Progenitor cell of endocrine pancreas (in vitro differentiated cells): ENCODE data around the gene COL23A1. TPM values are rescaled to one million over a fixed set of nuclear protein-coding genes. Genes with fewer than 3 reads are reported as not detected.

Experiments used
- DNase-seq: peaks from one replicate; pipeline ENCODE4 v3.0.0; 2021; ENCODE audit warnings: low spot score; ENCODE audit not compliant: unreplicated experiment
- H3K27ac Mint-ChIP-seq: 2 replicates; pipeline ENCODE4 v1.8.0; 2021; ENCODE audit warnings: mild to moderate bottlenecking, moderate library complexity, mixed read lengths
- H3K27me3 Mint-ChIP-seq: 2 replicates; pipeline ENCODE4 v1.8.0; 2021; ENCODE audit warnings: mixed read lengths
- H3K36me3 Mint-ChIP-seq: 2 replicates; pipeline ENCODE4 v1.8.0; 2022; ENCODE audit warnings: mixed read lengths; ENCODE audit not compliant: insufficient read depth
- H3K4me1 Mint-ChIP-seq: 2 replicates; pipeline ENCODE4 v1.8.0; 2021; ENCODE audit warnings: low read depth, mixed read lengths
- H3K4me3 Mint-ChIP-seq: 2 replicates; pipeline ENCODE4 v1.8.0; 2021; ENCODE audit warnings: low read depth, mild to moderate bottlenecking, moderate library complexity, mixed read lengths
- H3K9me3 Mint-ChIP-seq: 2 replicates; pipeline ENCODE4 v1.8.0; 2021; ENCODE audit warnings: low read depth, mixed read lengths
- total RNA-seq: library from RNA; stranded (reverse); gene quantifications from 2 replicates; pipeline ENCODE4 v1.2.1, GENCODE V29; 2021
- TF ChIP-seq, protein P1 (sequence below): fragments of 200-600 bp; sonication (generic); IDR thresholded peaks from one replicate; pipeline ENCODE4 v1.5.0; 2021; ENCODE audit warnings: antibody characterized with exemption, mild to moderate bottlenecking; ENCODE audit not compliant: unreplicated experiment

COL23A1 gene
- total RNA-seq, 1 donor from 2014 or later: 0.36 TPM

- H3K9me3 Mint-ChIP-seq: peaks cover 5% of the 10 kb centered on the region
- TF ChIP-seq, protein P1, sequence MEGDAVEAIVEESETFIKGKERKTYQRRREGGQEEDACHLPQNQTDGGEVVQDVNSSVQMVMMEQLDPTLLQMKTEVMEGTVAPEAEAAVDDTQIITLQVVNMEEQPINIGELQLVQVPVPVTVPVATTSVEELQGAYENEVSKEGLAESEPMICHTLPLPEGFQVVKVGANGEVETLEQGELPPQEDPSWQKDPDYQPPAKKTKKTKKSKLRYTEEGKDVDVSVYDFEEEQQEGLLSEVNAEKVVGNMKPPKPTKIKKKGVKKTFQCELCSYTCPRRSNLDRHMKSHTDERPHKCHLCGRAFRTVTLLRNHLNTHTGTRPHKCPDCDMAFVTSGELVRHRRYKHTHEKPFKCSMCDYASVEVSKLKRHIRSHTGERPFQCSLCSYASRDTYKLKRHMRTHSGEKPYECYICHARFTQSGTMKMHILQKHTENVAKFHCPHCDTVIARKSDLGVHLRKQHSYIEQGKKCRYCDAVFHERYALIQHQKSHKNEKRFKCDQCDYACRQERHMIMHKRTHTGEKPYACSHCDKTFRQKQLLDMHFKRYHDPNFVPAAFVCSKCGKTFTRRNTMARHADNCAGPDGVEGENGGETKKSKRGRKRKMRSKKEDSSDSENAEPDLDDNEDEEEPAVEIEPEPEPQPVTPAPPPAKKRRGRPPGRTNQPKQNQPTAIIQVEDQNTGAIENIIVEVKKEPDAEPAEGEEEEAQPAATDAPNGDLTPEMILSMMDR: no peak
- DNase-seq: no peak
- H3K4me1 Mint-ChIP-seq: peaks cover 4% of the 10 kb centered on the region
- H3K27ac Mint-ChIP-seq: no peak overlapping the region
- H3K27me3 Mint-ChIP-seq: peaks cover 39% of the 10 kb centered on the region
- no peaks in the 10 kb centered on the region for H3K36me3 Mint-ChIP-seq
- no peak overlapping the region for H3K4me3 Mint-ChIP-seq
These were observed 161.6 kb downstream of the COL23A1 start for GRCh38 chr5:178428341-178429155.

- Mint-ChIP-seq H3K27me3 (peaks cover 39% of the 10 kb centered on the region), H3K36me3 (no peaks in the 10 kb centered on the region), H3K4me3 (no peak overlapping the region), H3K27ac (no peak overlapping the region), H3K4me1 (peaks cover 4% of the 10 kb centered on the region), H3K9me3 (peaks cover 5% of the 10 kb centered on the region)
- TF ChIP-seq, protein P1: no peak
- no peak for DNase-seq
These were observed 162.5 kb downstream of the COL23A1 start for GRCh38 chr5:178427576-178428197.

GRCh38 chr5:178426326-178427130, 163.7 kb downstream of the COL23A1 start:
- H3K4me1 Mint-ChIP-seq: peaks cover 7% of the 10 kb centered on the region
- TF ChIP-seq, protein P1: no peak
- H3K4me3 Mint-ChIP-seq: no peak overlapping the region
- peaks cover 37% of the 10 kb centered on the region for H3K27me3 Mint-ChIP-seq
- DNase-seq: no peak
- peaks cover 4% of the 10 kb centered on the region for H3K9me3 Mint-ChIP-seq
- no peaks in the 10 kb centered on the region for H3K36me3 Mint-ChIP-seq
- H3K27ac Mint-ChIP-seq: no peak overlapping the region

- H3K27me3 Mint-ChIP-seq: peaks cover 31% of the 10 kb centered on the region
- H3K4me3 Mint-ChIP-seq: no peak overlapping the region
- H3K27ac Mint-ChIP-seq: no peak overlapping the region
- peaks cover 7% of the 10 kb centered on the region for H3K4me1 Mint-ChIP-seq
- H3K36me3 Mint-ChIP-seq: no peaks in the 10 kb centered on the region
- TF ChIP-seq, protein P1: no peak
- DNase-seq: no peak
- no peaks in the 10 kb centered on the region for H3K9me3 Mint-ChIP-seq
These were observed 164.5 kb downstream of the COL23A1 start for GRCh38 chr5:178425621-178426068.

DNA sequence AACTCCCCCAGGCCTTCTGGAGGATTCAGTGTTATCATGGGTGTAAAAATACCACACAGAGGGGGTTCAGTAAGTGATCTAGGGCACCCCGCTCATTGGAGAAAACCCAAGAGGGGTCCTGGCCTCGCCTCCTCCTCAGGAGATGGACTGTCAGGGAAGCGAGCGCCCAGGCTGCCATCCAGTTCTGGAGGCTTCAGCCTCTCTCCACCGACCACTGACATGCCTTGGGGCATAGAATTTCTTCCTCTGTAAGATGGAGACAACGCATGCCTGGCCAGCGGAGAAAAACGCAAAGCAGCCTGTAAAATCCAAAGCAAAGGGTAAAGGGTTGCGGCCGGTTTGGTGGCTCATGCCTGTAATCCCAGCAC, 165.4 kb downstream of the COL23A1 start:
- H3K27ac Mint-ChIP-seq: no peak overlapping the region

More for the DNA sequence above, 165.4 kb downstream of the COL23A1 start:
- H3K9me3 Mint-ChIP-seq: no peaks in the 10 kb centered on the region
- TF ChIP-seq, protein P1: no peak
- peaks cover 7% of the 10 kb centered on the region for H3K4me1 Mint-ChIP-seq
- H3K36me3 Mint-ChIP-seq: no peaks in the 10 kb centered on the region
- H3K4me3 Mint-ChIP-seq: no peak overlapping the region
- no peak for DNase-seq
- H3K27me3 Mint-ChIP-seq: peaks cover 26% of the 10 kb centered on the region
